H1 (cell line): Measurements from ENCODE around the gene RAB3C.

Source experiments
- CTCF ChIP-seq, 3 experiments: IDR thresholded peaks; 1 replicate in 2 of 3; 2 replicates in 1 of 3; pipeline versions ENCODE4 v1.5.1 to v1.6.1; 2011; ENCODE audit warnings: low read length in 3 of 3, mild to moderate bottlenecking in 3 of 3, inconsistent platforms in 2 of 3, low read depth in 1 of 3, moderate library complexity in 1 of 3; ENCODE audit not compliant: insufficient read depth in 1 of 3; ENCODE audit errors: control extremely low read depth in 1 of 3
- E2F6 ChIP-seq: IDR thresholded peaks from 2 replicates; pipeline ENCODE4 v1.6.1; 2012; ENCODE audit warnings: inconsistent platforms
- EP300 ChIP-seq, 2 experiments: IDR thresholded peaks; 1 replicate in 1 of 2; 2 replicates in 1 of 2; pipeline ENCODE4 v1.6.1; 2011 to 2012; ENCODE audit warnings: low read depth in 2 of 2, low read length in 2 of 2, mild to moderate bottlenecking in 2 of 2, borderline replicate concordance in 1 of 2, inconsistent platforms in 1 of 2, moderate library complexity in 1 of 2
- EZH2 ChIP-seq: fragments of 200-600 bp; sonication (generic); IDR thresholded peaks from 2 replicates; pipeline ENCODE4 v1.7.1; 2012; ENCODE audit warnings: low read depth, mild to moderate bottlenecking, moderate library complexity, low read length, inconsistent platforms; ENCODE audit not compliant: severe bottlenecking
- MAX ChIP-seq: IDR thresholded peaks from 2 replicates; pipeline ENCODE4 v1.6.1; 2012; ENCODE audit warnings: inconsistent platforms
- PHF8 ChIP-seq: fragments of 200-600 bp; sonication (generic); conservative IDR thresholded peaks from 2 replicates; pipeline ENCODE4 v1.7.1; 2012; ENCODE audit warnings: low read depth, mild to moderate bottlenecking, inconsistent platforms, low read length, moderate library complexity
- YY1 ChIP-seq: IDR thresholded peaks from 2 replicates; pipeline ENCODE4 v1.6.1; 2011; ENCODE audit warnings: low read depth, mild to moderate bottlenecking, low read length

GRCh38 chr5:58675341-58675740 lies 92.5 kb downstream of the RAB3C start:
- TF ChIP-seq CTCF (IDR thresholded peaks at IDR 0.05; ENCODE audit: control extremely low read depth in 1 of 3, insufficient read depth in 1 of 3, low read depth in 1 of 3, low read length in 3 of 3) (no peak), MAX (no peak), E2F6 (no peak), PHF8 (no peak), EZH2 (no peak), EP300 (IDR thresholded peaks at IDR 0.05; ENCODE audit: borderline replicate concordance in 1 of 2, low read depth in 2 of 2, low read length in 2 of 2) (no peak), YY1 (no peak)
